ENCODE measurements around the gene WNK2. TPM values are rescaled to one million over a fixed set of nuclear protein-coding genes. Genes with fewer than 3 reads are reported as not detected.

The WNK2 gene
- total RNA-seq, 2 experiments from 2014 or later: 0.25 TPM; not detected in 1

DNA sequence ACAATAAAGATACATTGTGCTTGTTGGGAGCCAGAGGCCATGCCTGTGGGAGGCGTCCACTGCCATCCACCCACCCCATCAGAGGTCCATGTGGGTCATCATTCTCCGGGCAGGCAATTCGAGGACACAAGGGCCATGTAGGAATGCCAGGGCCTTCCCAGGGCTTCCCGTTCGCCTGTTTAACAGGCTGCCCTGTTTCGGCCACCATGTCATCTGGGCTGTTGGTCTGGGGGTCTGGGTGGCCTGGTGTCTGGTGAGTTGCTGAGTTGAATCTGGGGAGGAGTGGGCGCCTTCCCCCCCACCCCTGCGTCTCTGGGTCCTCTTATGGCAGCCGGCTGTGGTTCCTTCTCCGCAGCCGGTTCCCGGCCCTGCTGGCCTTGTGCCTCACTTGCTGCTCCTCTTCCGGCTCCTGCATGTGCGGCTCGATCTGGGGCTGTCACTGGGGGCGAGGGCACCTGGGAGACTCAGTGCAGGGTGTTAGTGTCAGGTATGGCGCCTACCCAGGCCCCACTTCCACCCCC lies 117.4 kb downstream of the WNK2 start:
- H3K27me3 Mint-ChIP-seq: no peaks in the 10 kb centered on the region
- POLR2A ChIA-PET: no interaction called here
- no peak for ATAC-seq (ENCODE audit: low read depth)
- no peak overlapping the region for H3K27ac Mint-ChIP-seq
- no peak overlapping the region for H3K4me3 Mint-ChIP-seq
- no peaks in the 10 kb centered on the region for H3K9me3 Mint-ChIP-seq
- H3K36me3 Mint-ChIP-seq: no peaks in the 10 kb centered on the region
- peaks cover 11% of the 10 kb centered on the region for H3K4me1 Mint-ChIP-seq
- no peak for DNase-seq

DNA sequence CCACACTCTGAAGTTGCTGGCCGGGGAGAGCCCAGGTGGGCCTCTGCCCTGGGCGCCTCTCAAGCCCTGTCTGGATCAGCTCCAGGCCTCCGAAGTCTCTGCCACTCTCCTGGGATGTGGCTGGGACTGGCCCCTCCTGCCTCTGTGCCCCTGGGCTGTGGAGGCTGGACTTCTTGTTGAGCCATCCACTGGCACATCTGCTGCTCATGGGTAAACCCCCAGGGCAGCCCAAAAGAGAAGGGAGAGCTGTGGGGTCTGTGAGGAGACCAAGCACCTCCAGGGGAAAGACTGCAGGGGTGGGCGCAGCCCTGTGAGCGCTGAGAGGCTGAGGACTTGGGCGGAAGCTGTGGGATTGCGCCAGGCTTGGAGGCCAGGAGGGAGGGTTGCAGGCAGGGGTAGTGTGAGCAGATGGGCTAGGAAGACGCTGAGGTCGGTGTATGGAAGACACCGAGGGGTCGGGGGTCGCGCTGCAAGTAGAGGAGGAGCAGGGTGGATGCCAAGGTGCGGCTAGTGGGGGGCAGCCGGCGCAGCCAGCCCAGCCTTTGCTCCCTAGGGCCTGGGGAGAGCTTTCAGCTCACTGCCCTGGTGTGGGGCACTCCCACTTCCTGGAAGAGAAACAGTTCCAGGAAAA lies 118.1 kb downstream of the WNK2 start:
- Mint-ChIP-seq H3K4me1 (peaks cover 9% of the 10 kb centered on the region), H3K4me3 (no peak overlapping the region), H3K27ac (peak overlapping the region; percentile 34), H3K27me3 (no peaks in the 10 kb centered on the region), H3K9me3 (no peaks in the 10 kb centered on the region), H3K36me3 (no peaks in the 10 kb centered on the region)
- POLR2A ChIA-PET: no interaction called here
- ATAC-seq (ENCODE audit: low read depth) (peak; percentile 9), DNase-seq (peak; percentile 26)

DNA sequence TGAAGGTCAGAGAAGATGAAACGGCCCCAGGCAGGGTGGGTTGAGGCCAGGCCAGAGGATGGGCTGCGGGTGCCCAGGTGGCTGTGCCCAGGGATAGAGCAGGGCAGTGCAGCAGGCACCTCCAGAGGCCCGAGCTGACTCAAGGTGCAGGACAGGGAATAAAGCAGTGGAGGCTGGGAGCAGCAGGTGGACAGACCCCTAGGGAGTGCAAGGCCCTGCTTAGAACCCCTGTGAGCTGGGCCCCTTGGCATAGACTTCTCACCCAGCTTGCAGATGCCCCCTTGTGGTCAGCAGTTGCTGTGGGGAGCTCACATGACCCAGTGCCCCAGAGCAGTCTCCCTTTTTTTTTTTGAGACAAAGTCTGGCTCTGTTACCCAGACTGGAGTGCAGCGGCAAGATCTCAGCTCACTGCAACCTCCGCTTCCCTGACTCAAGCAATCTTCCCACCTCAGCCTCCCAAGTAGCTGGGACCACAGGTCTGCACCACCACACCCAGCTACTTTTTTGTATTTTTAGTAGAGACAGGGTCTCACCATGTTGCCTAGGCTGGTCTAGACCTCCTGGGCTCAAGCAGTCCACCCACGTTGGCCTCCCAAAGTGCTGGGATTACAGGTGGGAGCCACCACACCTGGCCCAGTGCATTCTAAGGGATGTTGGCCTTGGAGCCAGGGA lies 118.8 kb downstream of the WNK2 start:
- H3K27me3 Mint-ChIP-seq: no peaks in the 10 kb centered on the region
- H3K4me3 Mint-ChIP-seq: no peak overlapping the region
- H3K4me1 Mint-ChIP-seq: peaks cover 6% of the 10 kb centered on the region
- DNase-seq (peak; percentile 53), ATAC-seq (ENCODE audit: low read depth) (peak; percentile 72)
- H3K27ac Mint-ChIP-seq: no peak overlapping the region
- H3K9me3 Mint-ChIP-seq: no peaks in the 10 kb centered on the region
- H3K36me3 Mint-ChIP-seq: no peaks in the 10 kb centered on the region
- POLR2A ChIA-PET: no interaction called here

DNA sequence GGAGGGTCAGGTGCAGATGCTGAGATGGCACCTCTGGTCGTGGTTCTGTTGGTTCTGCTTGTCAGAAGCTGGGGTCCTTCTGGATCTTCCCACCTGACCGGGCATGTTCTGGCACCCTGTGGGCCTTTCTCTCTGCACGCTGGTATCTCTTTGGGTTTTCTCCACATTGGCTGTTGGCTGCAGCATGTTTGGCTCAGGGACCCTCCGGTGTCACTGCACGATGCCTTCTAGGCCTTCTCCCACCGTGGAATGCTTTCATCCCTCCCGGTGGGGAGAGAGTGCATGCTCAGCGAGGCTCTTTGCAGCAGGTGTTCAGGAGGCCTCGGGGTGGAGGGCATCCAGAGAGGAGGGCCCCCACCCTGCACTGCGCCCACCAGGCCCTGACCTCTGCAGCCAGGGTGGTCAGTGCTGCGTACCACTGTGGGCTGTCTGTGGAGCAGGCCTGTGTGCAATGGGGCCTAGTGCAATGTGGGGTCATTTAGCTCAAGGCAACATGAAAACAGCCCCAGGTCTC lies 119.4 kb downstream of the WNK2 start:
- no peak for ATAC-seq (ENCODE audit: low read depth)
- H3K9me3 Mint-ChIP-seq: no peaks in the 10 kb centered on the region
- peaks cover 6% of the 10 kb centered on the region for H3K4me1 Mint-ChIP-seq
- DNase-seq: no peak
- no peak overlapping the region for H3K4me3 Mint-ChIP-seq
- POLR2A ChIA-PET: no interaction called here
- no peaks in the 10 kb centered on the region for H3K36me3 Mint-ChIP-seq
- no peak overlapping the region for H3K27ac Mint-ChIP-seq
- H3K27me3 Mint-ChIP-seq: no peaks in the 10 kb centered on the region

DNA sequence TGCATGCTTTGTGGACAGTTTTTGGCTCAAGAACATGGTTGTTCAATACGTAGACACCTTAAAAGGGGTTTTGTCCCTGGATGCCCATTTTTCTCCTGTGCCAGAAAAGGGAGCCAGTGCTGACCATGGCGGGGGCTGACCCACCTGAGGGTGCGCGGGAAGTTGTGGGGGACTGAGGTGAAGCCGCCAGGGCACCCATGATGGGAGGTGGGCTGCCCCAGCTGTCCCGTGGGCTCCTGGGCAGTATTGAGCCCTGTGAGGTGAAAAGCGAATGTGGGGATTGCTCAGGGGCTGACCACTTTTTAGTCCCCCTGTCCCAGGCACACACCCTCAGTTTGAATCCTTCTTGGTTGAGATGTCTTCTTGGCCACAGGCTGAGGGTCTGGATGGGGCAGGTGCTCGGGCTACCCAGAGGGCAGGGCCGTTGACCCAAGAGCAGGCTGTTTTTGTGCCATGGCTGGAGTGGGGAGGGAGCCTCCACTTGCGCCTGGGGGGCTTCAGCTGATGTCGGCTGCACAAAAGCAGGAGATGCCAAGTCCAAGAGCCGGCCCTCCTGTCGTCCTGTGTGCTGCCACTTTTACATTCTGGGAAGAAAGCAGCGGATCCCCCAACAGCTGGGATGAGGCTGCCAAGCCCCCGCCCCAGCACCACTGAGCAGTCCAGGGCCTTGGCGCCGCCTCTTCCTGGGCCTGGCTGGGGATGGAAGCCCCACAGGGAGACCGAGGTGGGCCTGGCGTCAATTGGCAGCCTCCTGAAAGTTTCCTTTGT lies 120.1 kb downstream of the WNK2 start:
- Mint-ChIP-seq H3K4me1 (peaks cover 6% of the 10 kb centered on the region), H3K36me3 (no peaks in the 10 kb centered on the region), H3K27me3 (no peaks in the 10 kb centered on the region), H3K9me3 (no peaks in the 10 kb centered on the region), H3K27ac (no peak overlapping the region), H3K4me3 (no peak overlapping the region)
- ATAC-seq (ENCODE audit: low read depth) (no peak), DNase-seq (no peak)
- POLR2A ChIA-PET: interaction anchor here (0.6 kb wide), 1 partner anchor 143 kb away, joined by 5 read pairs; no protein-coding TSS in a partner anchor

DNA sequence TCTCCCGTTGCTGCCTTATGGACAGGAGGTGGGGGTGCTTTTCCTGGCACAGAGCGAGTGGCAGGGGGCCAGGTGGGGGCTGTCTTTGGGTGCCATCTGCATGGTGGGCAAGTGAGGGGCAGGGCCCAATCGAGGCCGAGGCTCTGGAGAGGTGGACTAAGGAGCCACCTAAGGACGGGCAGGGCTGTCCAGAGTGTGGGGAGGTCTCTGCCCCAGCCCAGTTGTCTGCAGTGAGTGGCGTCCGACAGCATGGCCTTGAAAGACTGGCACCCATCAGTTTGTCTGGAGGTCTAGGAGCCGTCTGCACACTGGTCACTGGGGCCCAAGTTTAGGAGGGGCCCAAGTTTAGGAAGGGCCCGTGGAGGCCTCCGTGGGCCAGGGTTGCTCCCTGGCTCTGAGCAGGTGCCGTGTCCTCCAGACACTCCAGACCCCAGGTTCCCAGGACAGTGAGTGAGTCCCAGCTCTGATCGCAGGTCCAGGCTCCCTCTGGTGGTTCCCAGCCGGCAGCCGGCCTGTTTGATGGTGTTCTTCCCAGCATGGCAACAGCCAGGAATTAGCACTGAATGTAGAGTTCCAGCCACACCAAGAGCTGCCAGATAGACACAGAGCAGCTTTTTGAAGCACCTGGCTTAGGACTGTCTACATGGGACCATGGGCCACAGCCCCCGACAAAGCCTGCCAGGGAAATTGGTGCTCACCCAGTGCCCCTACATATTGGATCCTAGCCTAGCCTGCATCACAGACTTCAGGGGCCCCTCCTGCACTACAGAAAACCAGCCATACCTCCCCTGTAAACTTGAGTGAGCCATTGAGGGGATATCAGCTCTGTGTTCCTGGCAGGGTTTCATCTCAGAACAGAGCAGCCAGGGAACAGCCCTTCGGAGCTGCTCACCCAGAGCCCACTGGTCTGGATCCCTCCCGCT lies 120.9 kb downstream of the WNK2 start:
- peak; percentile 31 for DNase-seq
- Mint-ChIP-seq H3K36me3 (no peaks in the 10 kb centered on the region), H3K27me3 (no peaks in the 10 kb centered on the region), H3K9me3 (no peaks in the 10 kb centered on the region), H3K4me1 (peaks cover 6% of the 10 kb centered on the region), H3K4me3 (no peak overlapping the region), H3K27ac (no peak overlapping the region)
- ATAC-seq (ENCODE audit: low read depth): peak; percentile 28
- POLR2A ChIA-PET: interaction anchor here (0.6 kb wide), 1 partner anchor 144 kb away, joined by 5 read pairs; no protein-coding TSS in a partner anchor

DNA sequence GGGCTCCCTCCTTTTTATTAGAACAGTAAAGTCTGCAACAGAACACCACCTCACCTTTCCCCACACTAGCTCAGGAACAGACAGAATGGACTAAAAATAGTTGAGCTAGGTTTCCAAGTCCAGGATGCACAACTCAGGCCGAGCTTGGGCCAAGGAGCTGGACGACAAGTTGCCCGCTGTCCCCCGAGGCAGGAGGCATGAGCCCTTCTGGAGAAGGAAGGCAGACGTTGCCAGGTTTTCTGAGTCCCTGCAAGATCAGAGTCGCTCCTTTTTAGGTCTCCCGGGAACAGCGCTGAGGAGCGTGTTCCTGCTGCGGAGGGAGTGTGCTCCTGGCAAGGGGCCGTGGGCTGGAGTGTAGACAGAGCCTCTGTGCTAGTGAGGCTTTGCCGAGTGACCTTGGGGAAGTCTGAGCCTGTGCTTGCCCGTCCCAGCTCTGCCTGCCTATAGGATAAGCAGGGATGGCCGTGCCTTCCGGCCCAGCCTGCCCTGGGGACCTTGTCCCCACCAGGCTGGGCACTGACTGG lies 121.6 kb downstream of the WNK2 start:
- Mint-ChIP-seq H3K27ac (no peak overlapping the region), H3K4me1 (peaks cover 6% of the 10 kb centered on the region), H3K27me3 (no peaks in the 10 kb centered on the region), H3K4me3 (no peak overlapping the region), H3K9me3 (no peaks in the 10 kb centered on the region), H3K36me3 (no peaks in the 10 kb centered on the region)
- POLR2A ChIA-PET: no interaction called here
- DNase-seq: no peak
- ATAC-seq (ENCODE audit: low read depth): no peak

DNA sequence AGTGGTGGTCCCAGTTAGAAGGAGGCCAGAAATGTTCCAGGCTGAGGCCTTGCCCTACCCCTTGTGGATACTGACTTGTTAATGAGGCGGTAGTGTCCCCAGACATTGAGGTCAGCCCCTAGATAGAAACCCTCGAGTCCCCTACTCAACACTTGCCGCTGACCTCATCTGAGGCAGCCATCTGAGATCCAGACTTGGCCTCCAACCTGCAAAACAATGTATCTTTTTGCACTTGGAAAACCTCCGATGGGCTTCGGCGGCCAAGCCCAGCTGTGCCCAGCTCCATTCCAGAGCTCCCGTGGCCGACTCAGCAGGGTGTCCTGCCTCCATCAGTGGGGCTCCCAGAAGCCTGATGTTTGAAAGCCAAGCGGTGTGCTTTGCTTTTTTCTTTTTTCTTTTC lies 122.1 kb downstream of the WNK2 start:
- no peaks in the 10 kb centered on the region for H3K9me3 Mint-ChIP-seq
- peaks cover 2% of the 10 kb centered on the region for H3K27me3 Mint-ChIP-seq
- no peaks in the 10 kb centered on the region for H3K36me3 Mint-ChIP-seq
- H3K4me3 Mint-ChIP-seq: no peak overlapping the region
- ATAC-seq (ENCODE audit: low read depth) (no peak), DNase-seq (no peak)
- POLR2A ChIA-PET: no interaction called here
- no peak overlapping the region for H3K27ac Mint-ChIP-seq
- peaks cover 6% of the 10 kb centered on the region for H3K4me1 Mint-ChIP-seq

DNA sequence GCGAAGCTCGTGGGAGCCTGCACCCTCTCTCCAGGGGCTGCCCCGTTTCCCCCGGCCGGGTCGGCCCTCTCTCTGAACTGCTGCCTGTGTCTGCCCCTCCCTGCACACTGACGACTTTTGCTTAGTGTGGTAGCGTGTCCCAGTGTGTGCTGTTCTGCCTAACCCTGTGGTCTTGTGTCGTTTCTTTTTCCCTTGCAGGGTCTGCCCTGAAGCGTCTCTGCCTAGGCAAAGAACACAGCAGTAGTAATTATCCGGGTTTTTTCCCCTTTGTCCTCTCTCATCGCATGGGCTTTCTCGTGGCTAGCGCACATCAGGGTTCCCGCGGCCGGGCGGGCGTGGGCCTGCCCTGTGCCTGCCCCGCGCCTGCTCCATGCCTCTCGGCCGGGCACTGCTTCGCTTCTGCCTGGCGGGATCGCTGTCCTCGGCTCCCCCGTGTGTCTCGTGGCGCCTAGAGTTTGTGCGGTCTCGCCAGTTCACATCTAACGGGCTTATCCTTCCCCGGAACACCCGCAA lies 122.7 kb downstream of the WNK2 start:
- no peak for DNase-seq
- Mint-ChIP-seq H3K27me3 (peaks cover 2% of the 10 kb centered on the region), H3K36me3 (no peaks in the 10 kb centered on the region), H3K9me3 (no peaks in the 10 kb centered on the region), H3K4me1 (peaks cover 6% of the 10 kb centered on the region), H3K27ac (no peak overlapping the region), H3K4me3 (no peak overlapping the region)
- ATAC-seq (ENCODE audit: low read depth): no peak
- POLR2A ChIA-PET: no interaction called here

DNA sequence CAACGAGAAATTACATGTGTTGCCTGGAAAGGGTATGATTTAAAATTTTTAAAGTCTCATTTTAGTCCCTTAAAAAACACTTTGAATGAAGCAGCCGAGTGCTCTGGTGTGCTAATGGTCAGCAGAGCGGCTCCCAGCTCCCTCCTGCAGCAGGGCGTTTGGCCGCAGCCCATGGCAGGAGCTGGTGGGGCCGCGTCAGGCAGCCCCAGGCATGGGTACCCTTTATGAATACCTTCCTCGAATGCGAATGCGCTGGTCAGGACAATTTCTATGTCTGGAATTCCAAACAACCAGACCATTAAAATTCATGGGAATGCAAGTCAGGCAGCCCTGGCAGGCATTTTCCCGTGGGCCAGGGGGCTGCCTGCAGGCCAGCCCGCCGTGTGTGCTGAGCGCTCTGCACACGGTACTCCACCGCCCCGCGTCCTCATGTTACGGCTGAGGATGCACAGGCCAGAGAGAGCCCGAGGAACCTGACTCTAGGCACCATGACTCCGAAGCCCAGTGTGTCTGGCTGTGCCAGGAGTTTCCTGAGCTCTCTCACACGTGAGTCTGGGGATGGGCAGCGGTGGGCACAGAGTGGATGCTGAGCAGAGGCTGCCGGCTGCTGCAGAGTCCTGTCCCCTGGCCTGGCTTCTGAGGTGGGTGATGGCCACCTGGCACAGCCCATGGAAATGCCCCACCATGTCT lies 123.7 kb downstream of the WNK2 start:
- Mint-ChIP-seq H3K4me1 (no peaks in the 10 kb centered on the region), H3K36me3 (no peaks in the 10 kb centered on the region), H3K4me3 (no peak overlapping the region), H3K9me3 (no peaks in the 10 kb centered on the region), H3K27me3 (peaks cover 7% of the 10 kb centered on the region), H3K27ac (no peak overlapping the region)
- POLR2A ChIA-PET: no interaction called here
- no peak for DNase-seq
- no peak for ATAC-seq (ENCODE audit: low read depth)

DNA sequence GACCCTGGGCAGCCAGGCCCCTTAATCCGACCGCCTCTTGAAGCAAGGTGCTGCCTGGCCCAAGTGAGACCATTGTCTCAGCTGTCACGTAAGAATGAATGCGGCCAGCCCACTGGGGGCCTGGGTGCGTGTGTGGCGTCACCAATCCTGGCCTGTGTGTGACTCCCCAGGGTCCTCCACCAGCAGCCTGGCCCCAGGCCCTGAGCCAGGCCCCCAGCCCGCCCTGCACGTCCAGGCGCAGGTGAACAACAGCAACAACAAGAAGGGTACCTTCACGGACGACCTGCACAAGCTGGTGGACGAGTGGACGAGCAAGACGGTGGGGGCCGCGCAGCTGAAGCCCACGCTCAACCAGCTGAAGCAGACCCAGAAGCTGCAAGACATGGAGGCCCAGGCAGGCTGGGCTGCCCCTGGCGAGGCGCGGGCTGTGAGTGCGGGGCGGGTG lies 124.2 kb downstream of the WNK2 start:
- H3K9me3 Mint-ChIP-seq: no peaks in the 10 kb centered on the region
- H3K36me3 Mint-ChIP-seq: no peaks in the 10 kb centered on the region
- no peak overlapping the region for H3K4me3 Mint-ChIP-seq
- no peak overlapping the region for H3K27ac Mint-ChIP-seq
- POLR2A ChIA-PET: no interaction called here
- DNase-seq (no peak), ATAC-seq (ENCODE audit: low read depth) (no peak)
- H3K27me3 Mint-ChIP-seq: peaks cover 10% of the 10 kb centered on the region
- no peaks in the 10 kb centered on the region for H3K4me1 Mint-ChIP-seq

DNA sequence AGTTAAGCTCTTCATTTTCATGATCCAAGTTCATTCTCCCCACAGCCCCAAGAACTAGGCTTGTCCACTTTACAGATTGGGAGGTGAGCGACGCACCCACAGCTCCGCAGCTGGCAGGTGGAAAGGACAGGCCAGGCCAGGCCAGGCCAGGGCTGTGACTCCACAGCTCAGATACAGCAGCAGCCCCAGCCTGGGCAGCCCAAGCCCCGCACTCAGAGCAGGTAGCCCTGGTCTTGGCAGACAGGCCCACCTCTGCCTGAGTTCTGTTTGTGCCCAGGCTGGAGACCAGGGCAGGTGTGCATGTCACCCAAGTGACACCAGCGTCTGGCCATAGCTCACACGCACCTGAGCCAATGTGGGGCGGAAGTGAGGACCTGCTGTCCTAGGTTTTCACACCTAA lies 124.7 kb downstream of the WNK2 start:
- POLR2A ChIA-PET: no interaction called here
- no peak for ATAC-seq (ENCODE audit: low read depth)
- H3K36me3 Mint-ChIP-seq: no peaks in the 10 kb centered on the region
- peaks cover 12% of the 10 kb centered on the region for H3K27me3 Mint-ChIP-seq
- no peak for DNase-seq
- no peaks in the 10 kb centered on the region for H3K9me3 Mint-ChIP-seq
- H3K27ac Mint-ChIP-seq: no peak overlapping the region
- H3K4me1 Mint-ChIP-seq: no peaks in the 10 kb centered on the region
- no peak overlapping the region for H3K4me3 Mint-ChIP-seq

Measured in activated naive CD8-positive, alpha-beta T cell treated with anti-CD3 and anti-CD28 coated beads, Interleukin-2, amount 10 ng/mL, durations not matched to agents 7 days and 5 days (primary cell).